Measurements from ENCODE around the gene APRT.

- TF ChIP-seq CTCF (IDR thresholded peaks at IDR 0.05; ENCODE audit: low read depth, low read length) (no peak), EZH2phosphoT487 (IDR thresholded peaks at IDR 0.05; ENCODE audit: low read depth) (no peak)
Observed at GRCh38 chr16:88781140-88782077, 30.3 kb downstream of the APRT start.

Data from OCI-LY3 (cell line).